Hematopoietic multipotent progenitor cell treated with erythropoietin and hydrocortisone succinate and interleukin-3 and kit ligand, for 17 days (in vitro differentiated cells): ENCODE measurements around the gene DUSP3.

Source experiments
- DNase-seq: peaks from one replicate; pipeline ENCODE4 v3.0.0-alpha.2; 2015; ENCODE audit warnings: low spot score

The DUSP3 gene

DNA sequence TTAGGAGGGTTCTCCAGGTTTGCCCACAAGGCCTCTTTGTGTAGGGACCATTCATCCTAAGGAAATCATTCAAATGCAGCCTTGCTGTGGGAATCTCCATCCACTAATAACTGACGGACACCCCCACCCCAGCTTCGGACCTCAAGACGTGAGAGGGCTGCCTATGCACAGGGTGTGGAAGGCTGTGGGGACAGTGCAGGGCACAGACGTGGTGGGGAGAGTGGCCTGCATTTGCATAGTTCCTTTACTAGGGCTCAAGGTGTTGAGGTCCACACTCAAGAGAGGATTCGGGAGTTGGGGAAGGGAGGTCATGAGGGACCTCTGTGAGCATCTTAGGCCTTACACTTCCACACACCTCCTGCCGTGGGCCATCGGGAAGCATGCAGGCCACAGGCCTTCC lies 9.8 kb downstream of the DUSP3 start:
- DNase-seq: no peak

DNA sequence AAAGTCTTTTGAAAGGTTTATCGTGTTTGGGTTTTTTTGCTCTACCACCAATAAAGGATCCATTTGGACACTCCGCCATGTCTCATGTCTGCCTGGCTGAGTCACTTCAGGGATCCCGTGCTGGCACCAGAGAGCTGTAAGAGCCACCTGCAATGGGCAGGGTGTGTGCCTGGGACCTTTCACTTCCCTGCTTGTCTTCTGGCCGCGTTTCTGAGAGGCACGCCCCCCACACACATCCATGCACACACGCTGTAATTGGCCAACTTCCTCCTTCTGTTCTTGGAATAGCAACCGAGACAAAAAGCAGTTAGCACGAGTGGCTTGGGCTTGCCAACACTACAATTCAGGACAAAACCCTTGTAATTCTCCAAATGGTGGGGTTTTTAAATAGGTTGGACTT lies 10.4 kb downstream of the DUSP3 start:
- DNase-seq: no peak

DNA sequence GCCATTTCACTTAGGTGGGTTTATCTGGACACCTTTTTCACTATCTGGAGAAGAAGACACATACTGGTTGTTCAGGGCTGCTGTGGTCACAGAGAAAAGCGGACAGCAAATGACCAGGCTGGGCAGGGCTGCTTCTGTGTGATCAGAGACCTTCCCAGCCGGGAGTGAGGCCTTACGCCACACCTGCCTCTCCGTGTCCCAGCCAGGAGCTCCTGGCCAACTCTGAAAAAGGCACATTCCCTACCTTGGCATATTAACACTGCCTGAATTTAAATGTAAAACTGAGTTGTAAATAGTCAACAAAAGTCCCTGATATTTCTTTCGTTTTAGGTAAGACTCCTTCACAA lies 11.1 kb downstream of the DUSP3 start:
- no peak for DNase-seq

DNA sequence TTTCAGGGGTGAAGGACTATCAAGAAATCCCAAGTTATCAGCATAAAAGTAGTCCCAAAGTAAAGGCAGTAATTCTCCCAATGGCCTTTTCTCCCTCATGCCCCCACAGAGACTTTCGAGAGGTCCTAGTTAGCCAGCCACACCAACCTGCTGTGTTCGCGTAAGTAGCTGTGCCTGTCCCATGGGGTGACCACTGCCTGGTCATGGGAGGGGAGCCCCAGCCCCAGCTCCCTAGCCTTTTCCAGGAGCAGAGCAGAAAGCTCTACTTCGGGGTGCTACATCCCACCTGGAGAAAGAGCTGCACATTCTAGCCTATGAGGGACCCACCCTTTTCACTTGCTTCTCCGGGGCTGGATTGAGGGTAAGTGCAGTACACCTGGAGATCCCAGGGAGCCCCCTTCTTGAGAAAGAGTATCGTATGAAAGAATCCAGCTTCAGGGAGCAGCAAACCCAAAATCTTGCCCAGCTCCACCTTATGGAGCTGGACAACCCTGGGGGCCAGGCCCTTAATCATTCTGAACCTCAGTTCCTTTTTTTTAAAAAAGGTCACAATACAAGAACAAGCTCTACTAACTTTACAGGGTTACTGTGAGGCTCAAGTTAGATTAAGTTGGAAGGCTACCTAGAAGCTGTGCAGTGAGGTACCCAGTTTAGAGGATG lies 11.6 kb downstream of the DUSP3 start:
- DNase-seq: no peak

DNA sequence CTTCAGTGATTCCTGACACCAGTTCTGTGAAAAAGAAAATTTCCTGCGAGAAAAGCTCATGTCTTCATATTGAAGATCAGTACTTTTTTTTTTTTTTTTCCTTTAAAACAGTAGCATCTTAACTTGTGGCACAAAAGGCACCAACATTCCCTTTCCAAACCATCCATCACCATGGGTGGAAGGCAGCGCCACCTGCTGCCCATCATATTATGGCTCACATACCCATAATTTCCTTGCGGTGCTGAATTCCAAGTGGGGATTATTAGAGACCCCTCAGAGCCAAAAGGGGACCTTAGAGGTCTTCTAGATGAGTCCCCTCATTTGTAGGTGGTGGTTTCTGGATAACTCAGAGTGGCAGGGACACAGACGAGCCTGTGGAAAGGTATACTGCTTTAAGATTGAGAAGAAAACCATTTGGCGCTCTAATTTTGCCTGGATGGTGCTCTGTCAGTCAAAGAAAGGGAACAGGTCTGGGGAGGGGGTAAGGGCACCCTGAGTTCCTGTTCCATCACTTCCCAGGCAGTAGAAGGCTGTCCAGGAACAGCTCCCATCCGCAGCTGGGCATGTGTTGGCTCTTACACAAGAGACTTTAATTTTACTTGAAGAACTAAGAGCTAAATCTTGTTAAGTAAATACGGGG lies 12.2 kb downstream of the DUSP3 start:
- DNase-seq: peak; percentile 48

DNA sequence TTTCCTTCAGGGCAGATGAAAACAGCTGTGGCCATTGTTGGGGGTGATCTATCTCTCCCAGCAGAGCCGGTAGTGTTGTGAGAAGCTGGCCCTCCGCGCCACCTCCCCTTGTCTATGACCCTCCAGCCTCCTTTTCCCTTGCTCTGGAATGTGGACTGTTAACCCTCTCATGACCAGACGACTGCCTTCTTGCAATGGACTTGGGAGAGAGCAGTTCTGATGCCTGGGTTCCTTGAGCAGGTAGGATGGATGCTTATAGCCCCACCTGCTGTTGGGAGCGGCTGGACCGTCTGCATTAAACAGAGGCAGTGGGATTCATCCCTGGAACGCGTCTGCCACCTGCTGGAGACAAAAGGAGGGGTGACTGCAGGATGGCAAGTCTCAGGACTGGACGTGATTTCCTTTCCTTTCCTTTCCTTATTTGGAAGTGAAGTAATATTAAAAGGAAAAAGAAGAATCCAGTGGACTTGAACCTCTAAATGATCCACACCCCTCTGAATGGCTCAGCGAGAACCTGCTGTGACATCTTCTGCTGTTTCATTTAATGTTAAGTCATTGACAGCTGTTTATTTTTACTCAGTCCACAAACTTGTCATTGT lies 18.4 kb downstream of the DUSP3 start:
- peak; percentile 64 for DNase-seq

DNA sequence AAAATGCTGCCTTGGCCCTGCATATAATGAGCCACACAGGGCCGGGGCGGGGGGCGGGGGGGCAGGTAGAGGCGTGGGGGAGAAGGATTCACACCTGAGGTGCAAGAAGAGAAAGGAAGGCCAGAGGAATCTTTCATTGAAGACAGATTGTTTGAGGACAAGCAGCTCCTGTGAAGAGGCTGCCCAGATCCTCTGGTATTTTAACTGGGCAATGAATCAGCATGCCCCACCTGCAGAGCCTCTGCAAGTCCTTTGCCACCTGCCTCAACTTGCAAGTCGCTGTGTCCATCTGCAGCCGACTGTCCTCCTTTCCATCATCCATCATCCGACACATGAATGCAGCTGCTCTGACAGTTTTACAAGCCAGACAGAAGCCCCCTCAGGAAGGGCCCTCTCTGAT lies 18.9 kb downstream of the DUSP3 start:
- no peak for DNase-seq

DNA sequence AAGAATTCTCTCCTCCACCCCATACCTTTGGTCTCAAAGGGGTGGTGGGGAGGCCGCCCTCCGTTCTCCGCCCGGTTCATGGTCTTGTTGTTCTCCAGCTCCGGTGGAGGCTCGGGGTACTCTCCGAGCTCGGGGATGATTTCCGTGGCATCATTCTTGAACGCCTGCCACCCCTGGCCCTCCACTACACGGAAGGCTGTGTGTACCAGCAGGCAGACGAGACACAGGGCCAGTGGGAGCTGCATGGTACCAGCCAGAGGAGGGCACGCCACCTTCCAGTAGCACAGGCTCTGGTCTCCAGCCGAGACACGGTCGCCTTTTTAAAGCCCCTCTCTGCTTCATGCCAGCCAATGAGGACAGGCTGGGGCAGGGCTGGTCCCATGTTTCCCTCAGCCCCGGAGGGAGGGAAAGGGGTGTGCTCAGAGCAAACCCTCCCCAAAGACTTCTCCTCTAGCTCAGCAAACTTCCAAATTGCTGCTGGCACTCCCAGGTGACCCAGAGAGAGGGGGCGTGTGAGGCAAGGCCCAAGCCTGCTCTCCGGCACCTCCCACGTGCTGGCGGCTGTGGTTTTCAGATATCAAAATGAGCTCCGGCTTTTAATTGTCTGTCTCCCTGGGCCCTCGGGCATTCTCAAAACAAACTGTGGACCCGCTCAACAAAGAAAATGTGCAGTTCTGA lies 20.1 kb downstream of the DUSP3 start, which contains the start of gene SOST:
Gene SOST (minus strand): TSS at position 295 of the 678 bp plus-strand sequence. CDS start 50 bp downstream, at position 245.
- DNase-seq: no peak

DNA sequence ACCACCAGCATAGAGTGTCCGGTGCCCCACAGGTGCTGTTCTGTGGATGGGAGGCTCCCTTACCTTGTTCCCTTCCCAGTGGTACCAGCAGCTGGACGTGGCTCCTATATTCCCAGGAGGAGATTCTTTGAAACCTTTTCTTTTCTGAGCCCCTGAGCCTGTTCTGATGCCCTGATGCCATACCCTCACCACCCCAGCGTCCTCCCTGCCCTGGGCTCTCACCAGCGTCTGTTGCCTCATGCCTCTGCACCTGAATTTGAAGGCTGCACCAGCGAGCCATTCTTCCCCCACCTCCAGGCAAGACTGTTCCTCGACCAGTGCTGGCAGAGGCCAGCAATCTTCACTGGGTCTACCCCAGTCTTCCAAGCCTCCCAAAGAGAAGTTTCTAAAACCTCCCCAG lies 20.7 kb downstream of the DUSP3 start:
- DNase-seq: no peak

DNA sequence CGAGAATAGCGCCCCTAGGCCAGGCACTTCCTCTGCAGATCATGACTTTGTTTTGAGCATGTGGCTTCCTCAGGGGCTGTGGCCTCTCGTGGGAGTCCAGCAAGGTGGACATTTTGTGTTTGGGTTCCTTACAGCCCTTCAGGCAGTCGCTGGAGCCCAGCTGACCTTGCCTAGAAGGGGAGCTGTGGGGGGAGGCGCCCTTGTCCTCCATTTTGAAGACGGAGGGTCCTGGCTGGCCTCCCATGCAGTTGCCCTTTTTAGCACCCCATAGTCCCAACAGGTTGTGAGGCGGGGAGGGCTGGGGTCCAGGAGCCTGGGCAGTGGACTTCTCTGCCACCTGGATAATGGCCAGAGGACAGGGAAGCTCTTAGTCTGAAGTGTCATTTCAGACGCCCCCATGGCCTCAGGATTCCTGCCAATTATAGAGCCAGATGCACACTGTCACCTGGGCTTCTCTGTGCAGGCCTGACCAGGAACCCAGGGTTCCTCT lies 21.6 kb downstream of the DUSP3 start:
- no peak for DNase-seq

DNA sequence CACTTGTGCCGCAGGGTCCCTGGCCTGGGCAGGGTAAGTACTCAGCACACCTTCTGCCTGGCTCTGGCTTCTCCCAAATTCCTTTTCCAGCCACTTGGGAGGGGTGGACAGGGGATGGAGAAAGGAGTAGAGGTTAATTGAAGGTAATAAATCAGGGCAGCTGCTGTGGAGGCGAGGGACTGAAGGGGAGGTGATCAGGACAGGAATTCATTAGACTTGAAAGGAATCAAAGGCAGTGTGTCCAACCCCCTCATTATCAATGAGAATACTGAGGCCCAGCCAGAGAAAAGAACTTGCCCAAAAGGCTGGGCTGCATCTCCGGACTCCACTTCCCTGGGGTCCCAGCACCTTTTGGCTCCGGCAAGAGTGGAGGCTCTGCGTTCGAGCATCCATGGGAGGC lies 22.6 kb downstream of the DUSP3 start:
- no peak for DNase-seq

DNA sequence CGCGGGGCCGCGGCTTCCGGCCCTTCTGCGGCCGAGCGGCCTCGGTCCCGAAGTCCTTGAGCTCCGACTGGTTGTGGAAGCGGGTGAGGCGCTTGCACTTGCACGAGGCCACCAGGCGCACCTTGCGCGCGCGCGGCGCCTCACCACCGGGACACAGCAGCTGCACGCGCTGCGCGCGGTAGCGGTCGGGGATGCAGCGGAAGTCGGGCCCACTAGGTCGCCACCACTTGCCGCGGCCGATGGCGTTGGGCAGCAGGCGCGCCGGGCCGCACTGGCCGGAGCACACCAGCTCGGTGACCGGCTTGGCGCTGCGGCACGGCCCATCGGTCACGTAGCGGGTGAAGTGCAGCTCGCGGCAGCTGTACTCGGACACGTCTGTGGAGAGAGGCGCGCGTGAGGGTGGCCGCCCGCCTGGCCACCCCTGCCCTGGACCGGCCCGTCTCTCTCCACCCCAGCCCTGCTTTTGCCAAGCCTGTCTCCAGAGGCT lies 23.3 kb downstream of the DUSP3 start:
- no peak for DNase-seq

DNA sequence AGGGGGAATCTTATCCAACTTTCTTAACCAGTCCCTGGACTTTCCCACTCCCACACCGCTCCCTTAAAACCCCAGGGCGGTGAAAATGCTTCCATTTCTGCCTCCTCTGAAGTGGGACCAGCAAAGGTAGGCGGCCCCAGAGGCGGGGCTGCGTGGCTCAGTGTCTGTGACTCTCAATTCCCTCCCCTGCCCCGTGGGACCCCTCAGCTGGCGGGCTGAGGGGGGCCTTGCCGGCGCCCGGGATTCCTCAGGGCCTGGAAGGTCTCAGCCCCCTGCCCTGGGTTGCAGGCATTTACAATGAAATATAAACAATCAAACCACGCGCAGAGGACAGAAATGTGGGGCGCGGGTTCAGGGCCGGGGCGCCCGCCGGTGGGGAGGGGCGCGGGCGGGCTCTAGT lies 23.8 kb downstream of the DUSP3 start:
- DNase-seq: no peak

DNA sequence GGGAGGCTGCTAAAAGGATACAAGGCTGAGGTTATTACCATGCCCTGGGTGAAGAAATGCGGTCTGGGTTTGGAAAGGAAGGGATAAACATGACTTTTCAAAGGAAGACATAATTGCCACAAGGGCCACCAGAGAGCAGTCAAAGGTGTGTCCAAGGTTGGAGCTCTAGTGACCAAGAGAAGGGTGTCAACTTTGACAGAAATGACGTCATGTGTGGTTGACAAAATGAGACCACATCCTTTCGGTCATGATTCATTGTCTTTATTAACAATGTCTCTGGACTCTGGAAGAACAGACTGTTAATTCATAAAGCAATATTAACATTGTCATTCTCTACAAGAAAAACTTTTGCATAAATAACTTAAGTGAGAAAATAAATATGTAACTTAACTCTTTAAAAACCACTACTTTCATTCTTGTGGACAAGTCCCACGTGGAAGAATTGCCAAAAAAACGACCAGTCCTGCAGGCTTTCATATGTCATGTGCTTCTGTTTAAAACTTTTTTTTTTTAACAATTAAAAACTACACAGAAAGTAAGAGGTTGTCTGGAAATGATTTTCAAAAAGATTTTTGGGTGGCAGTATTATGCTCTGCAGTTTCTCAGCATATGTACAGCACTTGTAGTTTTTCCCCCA lies 25.2 kb downstream of the DUSP3 start:
- no peak for DNase-seq

DNA sequence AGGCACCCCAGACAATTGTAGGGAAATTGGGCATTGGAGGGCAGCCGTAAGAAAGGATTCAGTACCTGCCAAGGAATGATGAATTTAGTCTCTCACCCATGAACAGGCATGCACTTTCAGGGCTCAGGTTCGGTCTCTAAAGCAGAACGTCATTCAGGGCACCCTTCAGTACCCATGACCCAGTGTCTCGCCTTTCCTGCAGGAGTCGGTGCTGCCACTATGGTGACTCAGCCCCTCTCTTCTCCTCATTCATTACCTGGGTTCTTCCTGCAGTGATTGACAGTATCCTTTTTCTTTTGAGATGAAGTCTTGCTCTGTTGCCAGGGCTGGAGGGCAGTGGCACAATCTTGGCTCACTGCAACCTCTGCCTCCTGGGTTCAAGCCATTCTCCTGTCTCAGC lies 28.6 kb downstream of the DUSP3 start:
- DNase-seq: no peak

DNA sequence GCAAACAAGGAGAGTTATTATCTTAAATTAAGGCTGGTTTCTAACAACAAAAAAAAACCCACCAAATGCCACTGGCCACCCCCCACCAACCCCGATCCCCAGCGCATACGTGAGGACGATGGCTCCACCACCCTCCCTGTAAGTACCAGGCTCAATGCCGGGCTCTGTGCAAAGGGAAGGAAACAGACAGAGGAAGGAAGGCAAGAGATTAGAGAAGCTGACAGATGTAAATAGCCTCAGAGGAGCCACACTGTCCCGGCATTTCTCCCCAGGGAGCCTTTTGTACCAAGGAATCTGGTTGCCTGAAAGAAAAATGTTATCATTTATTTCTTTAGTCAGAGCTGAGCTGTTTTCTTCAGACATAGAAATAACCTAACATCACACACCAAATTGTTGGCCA lies 33.2 kb downstream of the DUSP3 start:
- no peak for DNase-seq

DNA sequence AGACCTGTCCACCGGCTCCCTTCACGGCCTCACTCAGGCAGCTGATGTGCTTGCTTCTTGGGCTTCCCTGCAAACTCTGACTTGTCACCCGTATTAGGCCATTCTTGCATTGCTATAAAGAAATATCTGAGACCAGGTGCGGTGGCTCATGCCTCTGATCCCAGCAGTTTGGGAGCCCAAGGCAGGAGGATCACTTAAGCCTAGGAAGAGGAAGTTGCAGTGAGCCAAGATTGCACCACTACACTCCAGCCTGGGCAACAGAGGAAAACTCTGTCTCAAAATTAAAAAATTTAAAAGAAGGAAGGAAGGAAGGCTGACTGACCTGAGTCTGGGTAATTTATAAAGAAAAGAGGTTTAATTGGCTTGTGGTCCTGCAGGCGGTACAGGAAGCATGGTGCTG lies 37.1 kb downstream of the DUSP3 start:
- no peak for DNase-seq

DNA sequence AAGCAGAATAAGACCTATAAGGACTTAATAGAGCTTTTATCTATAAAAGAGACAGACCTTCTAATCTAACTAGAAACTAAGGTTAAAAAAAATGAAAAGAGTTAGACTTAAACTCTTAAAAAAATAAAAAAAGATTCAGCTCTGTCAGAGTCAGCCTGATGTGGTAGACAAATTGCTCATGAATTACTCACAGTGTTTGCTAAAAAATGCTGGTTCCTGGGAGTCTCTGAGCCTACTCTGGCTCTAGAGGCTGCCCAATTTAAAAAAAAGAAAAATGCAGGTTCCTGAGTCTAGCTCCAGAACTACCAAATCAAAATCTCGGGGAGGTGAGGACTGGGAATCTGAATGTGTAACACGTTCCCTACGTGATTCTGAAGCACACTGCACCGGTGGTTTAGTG lies 38.2 kb downstream of the DUSP3 start:
- no peak for DNase-seq

DNA sequence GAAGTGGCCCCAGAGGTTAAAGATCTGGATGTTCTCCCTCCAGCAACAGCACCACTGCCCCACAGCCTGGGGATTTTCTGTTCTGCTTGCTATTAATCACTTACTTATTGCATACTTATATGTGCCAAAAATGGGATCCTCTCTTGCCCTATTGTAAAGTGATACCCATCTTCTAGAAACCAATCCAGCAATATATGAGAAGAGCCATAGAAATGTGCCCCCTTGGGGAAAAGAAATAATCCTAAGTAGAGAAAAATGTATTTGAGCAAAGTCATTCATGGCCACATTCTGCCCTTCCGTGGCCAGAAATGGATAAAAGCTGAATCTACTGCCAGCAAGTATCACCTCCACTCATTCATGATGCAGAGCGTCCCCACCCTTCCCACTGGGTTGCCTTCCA lies 41.1 kb downstream of the DUSP3 start:
- no peak for DNase-seq

DNA sequence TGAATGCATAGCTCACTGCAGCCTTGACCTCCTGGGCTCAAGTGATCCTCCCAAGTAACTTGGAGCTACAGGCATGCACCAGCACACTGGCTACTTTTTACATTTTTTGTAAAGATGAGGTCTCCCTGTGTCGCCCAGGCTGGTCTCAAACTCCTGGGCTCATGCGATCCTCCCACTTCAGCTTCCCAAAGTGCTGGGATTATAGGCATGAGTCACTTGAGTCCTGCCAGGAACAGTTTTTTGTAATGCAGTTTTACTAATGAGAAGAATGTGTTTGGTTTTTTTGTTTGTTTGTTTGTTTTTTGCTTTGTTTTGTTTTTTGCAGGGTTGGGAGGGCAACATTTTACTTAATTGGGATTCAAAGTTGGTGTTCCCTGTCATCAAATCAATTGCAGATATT lies 42.4 kb downstream of the DUSP3 start:
- no peak for DNase-seq

DNA sequence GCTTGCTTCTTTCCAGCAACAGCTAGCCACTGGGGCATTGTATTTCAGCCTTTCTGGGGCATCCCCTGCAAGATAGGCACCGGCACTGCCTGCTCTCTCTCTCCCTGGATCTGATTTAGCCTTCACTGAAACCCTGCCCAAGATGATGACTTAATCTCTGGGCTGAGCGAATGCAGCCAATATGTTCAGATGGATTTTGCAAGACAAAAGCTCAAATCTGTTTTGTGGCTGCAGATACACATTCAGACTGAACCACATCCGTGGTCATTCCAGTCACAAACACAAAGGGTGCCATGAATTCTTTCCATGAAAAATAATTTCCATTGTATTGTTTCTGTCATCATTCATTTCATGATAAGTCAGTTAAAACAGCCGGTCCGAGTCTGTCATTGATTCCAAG lies 44.4 kb downstream of the DUSP3 start:
- no peak for DNase-seq

DNA sequence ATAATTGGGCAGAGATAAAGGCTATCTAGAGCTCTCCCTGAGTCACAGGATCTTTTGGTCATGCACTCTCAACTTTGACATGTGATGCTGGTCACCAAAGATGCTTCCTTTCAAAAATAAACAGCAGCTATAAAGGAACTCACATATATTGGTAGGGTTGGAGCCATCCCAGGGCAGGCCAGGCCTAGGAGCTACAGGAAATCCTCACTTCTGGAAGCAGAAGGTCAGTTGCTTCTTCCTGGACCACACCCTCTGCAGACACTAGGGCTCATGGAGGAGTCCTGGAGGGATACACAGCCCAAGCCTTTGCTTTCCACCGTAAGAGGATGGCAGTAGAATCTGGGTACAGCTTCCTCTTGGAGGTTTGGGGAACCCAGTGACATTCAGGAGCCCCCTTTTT lies 44.8 kb downstream of the DUSP3 start:
- DNase-seq: no peak
